Panc1 (cell line): Measurements from ENCODE around the gene CCBE1.
"Not testable (repeated sequence)": the region's sequence is repeated elsewhere in the genome, so short reads cannot be mapped to it uniquely, and the experiment has no call there.

Experiments used
- POLR2AphosphoS5 ChIP-seq: IDR thresholded peaks from 2 replicates; pipeline ENCODE4 v1.6.1; 2012; ENCODE audit warnings: mild to moderate bottlenecking, low read depth, low read length, moderate library complexity
- SIN3A ChIP-seq: IDR thresholded peaks from 2 replicates; pipeline ENCODE4 v1.6.1; 2012; ENCODE audit warnings: low read depth, mild to moderate bottlenecking, low read length, moderate library complexity, borderline replicate concordance; ENCODE audit not compliant: insufficient read depth
- TCF7L2 ChIP-seq: IDR thresholded peaks from 2 replicates; pipeline ENCODE4 v1.6.1; 2011; ENCODE audit warnings: mild to moderate bottlenecking, low read depth, low read length, inconsistent platforms
- TF ChIP-seq, protein P1 (sequence below): fragments of 450-650 bp; IDR thresholded peaks from 2 replicates; pipeline ENCODE4 v1.5.1; 2017; ENCODE audit warnings: mild to moderate bottlenecking

DNA sequence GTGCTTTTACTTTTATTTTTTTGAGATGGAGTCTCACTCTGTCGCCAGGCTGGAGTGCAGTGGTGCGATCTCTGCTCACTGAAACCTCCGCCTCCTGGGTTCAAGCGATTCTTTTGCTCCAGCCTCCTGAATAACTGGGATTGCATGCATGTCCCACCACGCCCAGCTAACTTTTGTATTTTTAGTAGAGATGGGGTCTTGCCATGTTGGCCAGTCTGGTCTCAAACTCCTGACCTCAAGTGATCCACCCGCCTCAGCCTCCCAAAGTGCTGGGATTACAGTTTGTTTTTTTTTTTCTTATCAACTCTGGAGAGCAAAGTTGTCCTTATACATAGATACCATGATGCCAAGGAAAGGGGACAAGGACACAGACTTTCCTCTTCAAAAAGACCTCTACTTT lies 181.3 kb downstream of the CCBE1 start:
- TF ChIP-seq, protein P1, sequence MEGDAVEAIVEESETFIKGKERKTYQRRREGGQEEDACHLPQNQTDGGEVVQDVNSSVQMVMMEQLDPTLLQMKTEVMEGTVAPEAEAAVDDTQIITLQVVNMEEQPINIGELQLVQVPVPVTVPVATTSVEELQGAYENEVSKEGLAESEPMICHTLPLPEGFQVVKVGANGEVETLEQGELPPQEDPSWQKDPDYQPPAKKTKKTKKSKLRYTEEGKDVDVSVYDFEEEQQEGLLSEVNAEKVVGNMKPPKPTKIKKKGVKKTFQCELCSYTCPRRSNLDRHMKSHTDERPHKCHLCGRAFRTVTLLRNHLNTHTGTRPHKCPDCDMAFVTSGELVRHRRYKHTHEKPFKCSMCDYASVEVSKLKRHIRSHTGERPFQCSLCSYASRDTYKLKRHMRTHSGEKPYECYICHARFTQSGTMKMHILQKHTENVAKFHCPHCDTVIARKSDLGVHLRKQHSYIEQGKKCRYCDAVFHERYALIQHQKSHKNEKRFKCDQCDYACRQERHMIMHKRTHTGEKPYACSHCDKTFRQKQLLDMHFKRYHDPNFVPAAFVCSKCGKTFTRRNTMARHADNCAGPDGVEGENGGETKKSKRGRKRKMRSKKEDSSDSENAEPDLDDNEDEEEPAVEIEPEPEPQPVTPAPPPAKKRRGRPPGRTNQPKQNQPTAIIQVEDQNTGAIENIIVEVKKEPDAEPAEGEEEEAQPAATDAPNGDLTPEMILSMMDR = not testable (repeated sequence)
- TF ChIP-seq SIN3A, TCF7L2, POLR2AphosphoS5: not testable (repeated sequence)
